HCT116 (cell line): ENCODE results near the gene BRD2.

ENCODE experiments used
- EGR1 ChIP-seq: IDR thresholded peaks from 2 replicates; pipeline ENCODE4 v1.6.1; 2012; ENCODE audit warnings: low read depth
- EZH2 ChIP-seq: fragments of 200-600 bp; sonication (generic); IDR thresholded peaks from 2 replicates; pipeline ENCODE4 v1.6.1; 2017; ENCODE audit warnings: antibody characterized with exemption, mixed run types
- FOSL1 ChIP-seq: IDR thresholded peaks from 2 replicates; pipeline ENCODE4 v1.6.1; 2012; ENCODE audit warnings: low read depth
- JUND ChIP-seq: IDR thresholded peaks from 2 replicates; pipeline ENCODE4 v1.6.1; 2012
- POLR2A ChIP-seq: IDR thresholded peaks from 2 replicates; pipeline ENCODE4 v1.7.0; 2011; ENCODE audit warnings: borderline replicate concordance; ENCODE audit not compliant: insufficient read depth, insufficient read length; ENCODE audit errors: extremely low read depth
- POLR2AphosphoS5 ChIP-seq: IDR thresholded peaks from 2 replicates; pipeline ENCODE4 v1.6.1; 2011; ENCODE audit warnings: mild to moderate bottlenecking, low read depth, low read length, moderate library complexity
- SP1 ChIP-seq: IDR thresholded peaks from 2 replicates; pipeline ENCODE4 v1.6.1; 2012; ENCODE audit warnings: low read depth
- SRF ChIP-seq: IDR thresholded peaks from 2 replicates; pipeline ENCODE4 v1.6.1; 2012; ENCODE audit warnings: low read depth
- ZFX ChIP-seq: fragments of 450-650 bp; IDR thresholded peaks from 2 replicates; pipeline ENCODE4 v1.6.1; 2017
- TF ChIP-seq, protein P1 (sequence below), 3 experiments: fragments of 200-600 bp in 1 of 3; sonication (generic) in 1 of 3; IDR thresholded peaks in 2 of 3; conservative IDR thresholded peaks in 1 of 3; 2 replicates each; pipeline ENCODE4 v1.5.1; 2012 to 2017; ENCODE audit warnings: low read depth in 2 of 3, low read length in 2 of 3, antibody characterized with exemption in 1 of 3, borderline replicate concordance in 1 of 3, control low read depth in 1 of 3, mild to moderate bottlenecking in 1 of 3, mixed read lengths in 1 of 3, mixed run types in 1 of 3, moderate library complexity in 1 of 3; ENCODE audit not compliant: insufficient read depth in 1 of 3
- TF ChIP-seq, protein P2 (sequence below): IDR thresholded peaks from 2 replicates; pipeline ENCODE4 v1.6.1; 2012
- TF ChIP-seq, protein P3 (sequence below): IDR thresholded peaks from 2 replicates; pipeline ENCODE4 v1.6.1; 2012; ENCODE audit warnings: low read depth

DNA sequence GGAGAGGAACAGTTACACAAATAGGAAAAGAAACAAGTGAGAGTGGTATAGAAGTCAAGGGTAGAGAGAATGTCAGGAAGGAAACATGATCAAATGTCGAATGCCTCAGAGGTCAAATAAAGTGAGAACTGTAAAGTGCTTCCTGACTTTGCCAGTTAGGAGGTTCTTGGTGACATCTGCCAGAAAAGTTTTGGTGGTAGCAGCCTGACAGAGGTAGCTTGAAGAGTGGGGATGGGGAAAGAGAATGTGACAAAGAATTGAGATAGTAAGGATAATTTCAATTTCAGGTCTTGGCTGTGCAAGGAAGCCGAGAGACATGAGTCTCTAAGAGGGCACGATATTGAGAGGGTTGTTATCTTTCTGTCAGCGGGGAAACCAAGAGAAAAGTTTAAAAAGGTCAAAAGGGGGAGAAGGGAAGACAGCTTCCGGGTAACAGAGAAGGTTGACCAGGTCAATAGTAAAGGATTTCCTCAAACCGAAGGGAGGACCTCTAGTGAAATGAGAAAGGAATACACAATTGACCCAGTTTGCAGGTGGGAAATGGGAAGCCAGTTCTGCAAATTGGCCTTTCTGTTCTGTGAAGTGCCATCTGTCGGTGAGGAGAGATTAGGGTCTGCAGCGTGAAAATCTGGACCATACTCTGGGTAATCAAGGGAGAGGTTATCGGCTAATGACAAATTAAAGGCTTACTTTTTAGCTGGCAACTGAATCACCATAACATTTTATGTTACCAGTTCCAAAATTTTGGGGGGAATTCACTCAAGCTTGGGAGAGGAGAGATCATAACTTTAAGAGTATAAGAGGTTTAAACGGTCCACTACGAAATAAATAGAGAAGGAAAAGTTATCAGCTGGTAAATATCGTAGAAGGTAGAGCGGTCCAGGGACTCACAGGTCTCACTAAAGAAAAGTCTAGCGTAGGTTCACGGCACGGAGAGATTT, 973 bp upstream of the BRD2 start:
- TF ChIP-seq SRF: no peak
- no peak for TF ChIP-seq EZH2
- TF ChIP-seq, protein P1, sequence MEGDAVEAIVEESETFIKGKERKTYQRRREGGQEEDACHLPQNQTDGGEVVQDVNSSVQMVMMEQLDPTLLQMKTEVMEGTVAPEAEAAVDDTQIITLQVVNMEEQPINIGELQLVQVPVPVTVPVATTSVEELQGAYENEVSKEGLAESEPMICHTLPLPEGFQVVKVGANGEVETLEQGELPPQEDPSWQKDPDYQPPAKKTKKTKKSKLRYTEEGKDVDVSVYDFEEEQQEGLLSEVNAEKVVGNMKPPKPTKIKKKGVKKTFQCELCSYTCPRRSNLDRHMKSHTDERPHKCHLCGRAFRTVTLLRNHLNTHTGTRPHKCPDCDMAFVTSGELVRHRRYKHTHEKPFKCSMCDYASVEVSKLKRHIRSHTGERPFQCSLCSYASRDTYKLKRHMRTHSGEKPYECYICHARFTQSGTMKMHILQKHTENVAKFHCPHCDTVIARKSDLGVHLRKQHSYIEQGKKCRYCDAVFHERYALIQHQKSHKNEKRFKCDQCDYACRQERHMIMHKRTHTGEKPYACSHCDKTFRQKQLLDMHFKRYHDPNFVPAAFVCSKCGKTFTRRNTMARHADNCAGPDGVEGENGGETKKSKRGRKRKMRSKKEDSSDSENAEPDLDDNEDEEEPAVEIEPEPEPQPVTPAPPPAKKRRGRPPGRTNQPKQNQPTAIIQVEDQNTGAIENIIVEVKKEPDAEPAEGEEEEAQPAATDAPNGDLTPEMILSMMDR (IDR thresholded peaks at IDR 0.05 in 2 of 3, conservative IDR thresholded peaks at IDR 0.05 in 1 of 3; ENCODE audit: borderline replicate concordance in 1 of 3, insufficient read depth in 1 of 3, low read depth in 2 of 3, low read length in 2 of 3): peak in 2 of 3 experiments; percentile 65 to 68; a peak in 4 of 6 replicates
- no peak for TF ChIP-seq JUND
- no peak for TF ChIP-seq POLR2A
- TF ChIP-seq, protein P2, sequence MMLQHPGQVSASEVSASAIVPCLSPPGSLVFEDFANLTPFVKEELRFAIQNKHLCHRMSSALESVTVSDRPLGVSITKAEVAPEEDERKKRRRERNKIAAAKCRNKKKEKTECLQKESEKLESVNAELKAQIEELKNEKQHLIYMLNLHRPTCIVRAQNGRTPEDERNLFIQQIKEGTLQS: no peak
- TF ChIP-seq, protein P3, sequence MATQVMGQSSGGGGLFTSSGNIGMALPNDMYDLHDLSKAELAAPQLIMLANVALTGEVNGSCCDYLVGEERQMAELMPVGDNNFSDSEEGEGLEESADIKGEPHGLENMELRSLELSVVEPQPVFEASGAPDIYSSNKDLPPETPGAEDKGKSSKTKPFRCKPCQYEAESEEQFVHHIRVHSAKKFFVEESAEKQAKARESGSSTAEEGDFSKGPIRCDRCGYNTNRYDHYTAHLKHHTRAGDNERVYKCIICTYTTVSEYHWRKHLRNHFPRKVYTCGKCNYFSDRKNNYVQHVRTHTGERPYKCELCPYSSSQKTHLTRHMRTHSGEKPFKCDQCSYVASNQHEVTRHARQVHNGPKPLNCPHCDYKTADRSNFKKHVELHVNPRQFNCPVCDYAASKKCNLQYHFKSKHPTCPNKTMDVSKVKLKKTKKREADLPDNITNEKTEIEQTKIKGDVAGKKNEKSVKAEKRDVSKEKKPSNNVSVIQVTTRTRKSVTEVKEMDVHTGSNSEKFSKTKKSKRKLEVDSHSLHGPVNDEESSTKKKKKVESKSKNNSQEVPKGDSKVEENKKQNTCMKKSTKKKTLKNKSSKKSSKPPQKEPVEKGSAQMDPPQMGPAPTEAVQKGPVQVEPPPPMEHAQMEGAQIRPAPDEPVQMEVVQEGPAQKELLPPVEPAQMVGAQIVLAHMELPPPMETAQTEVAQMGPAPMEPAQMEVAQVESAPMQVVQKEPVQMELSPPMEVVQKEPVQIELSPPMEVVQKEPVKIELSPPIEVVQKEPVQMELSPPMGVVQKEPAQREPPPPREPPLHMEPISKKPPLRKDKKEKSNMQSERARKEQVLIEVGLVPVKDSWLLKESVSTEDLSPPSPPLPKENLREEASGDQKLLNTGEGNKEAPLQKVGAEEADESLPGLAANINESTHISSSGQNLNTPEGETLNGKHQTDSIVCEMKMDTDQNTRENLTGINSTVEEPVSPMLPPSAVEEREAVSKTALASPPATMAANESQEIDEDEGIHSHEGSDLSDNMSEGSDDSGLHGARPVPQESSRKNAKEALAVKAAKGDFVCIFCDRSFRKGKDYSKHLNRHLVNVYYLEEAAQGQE: no peak
- no peak for TF ChIP-seq EGR1
- TF ChIP-seq ZFX: no peak
- no peak for TF ChIP-seq SP1
- TF ChIP-seq POLR2AphosphoS5: peak; percentile 76; the same call in 1 of the 2 replicates
- TF ChIP-seq FOSL1: no peak
